Nephron (organoid): ENCODE results near the gene PPP1R12B.
"Not testable (repeated sequence)": the region's sequence is repeated elsewhere in the genome, so short reads cannot be mapped to it uniquely, and the experiment has no call there.

ENCODE experiments used
- H3K27ac Mint-ChIP-seq, 3 experiments: 2 replicates each; pipeline ENCODE4 v1.8.0; 2020; ENCODE audit warnings: mixed read lengths in 3 of 3, mild to moderate bottlenecking in 2 of 3, moderate library complexity in 1 of 3
- H3K27me3 Mint-ChIP-seq: 2 replicates; pipeline ENCODE4 v1.8.0; 2021; ENCODE audit warnings: low read depth, mild to moderate bottlenecking, moderate library complexity, mixed read lengths
- H3K36me3 Mint-ChIP-seq: 2 replicates; pipeline ENCODE4 v1.8.0; 2020; ENCODE audit warnings: low read depth, mixed read lengths
- H3K4me1 Mint-ChIP-seq: 2 replicates; pipeline ENCODE4 v1.8.0; 2020; ENCODE audit warnings: mixed read lengths
- H3K4me3 Mint-ChIP-seq, 3 experiments: 2 replicates each; pipeline ENCODE4 v1.8.0; 2020; ENCODE audit warnings: mild to moderate bottlenecking in 3 of 3, mixed read lengths in 3 of 3, moderate library complexity in 2 of 3
- H3K9me3 Mint-ChIP-seq: 2 replicates; pipeline ENCODE4 v1.8.0; 2020; ENCODE audit warnings: mixed read lengths
- TF ChIP-seq, protein P1 (sequence below), 3 experiments: fragments of 200-600 bp; sonication (generic); IDR thresholded peaks; one replicate each; pipeline ENCODE4 v1.5.0; 2021; ENCODE audit warnings: antibody characterized with exemption in 3 of 3; ENCODE audit not compliant: unreplicated experiment in 3 of 3

The PPP1R12B gene

DNA sequence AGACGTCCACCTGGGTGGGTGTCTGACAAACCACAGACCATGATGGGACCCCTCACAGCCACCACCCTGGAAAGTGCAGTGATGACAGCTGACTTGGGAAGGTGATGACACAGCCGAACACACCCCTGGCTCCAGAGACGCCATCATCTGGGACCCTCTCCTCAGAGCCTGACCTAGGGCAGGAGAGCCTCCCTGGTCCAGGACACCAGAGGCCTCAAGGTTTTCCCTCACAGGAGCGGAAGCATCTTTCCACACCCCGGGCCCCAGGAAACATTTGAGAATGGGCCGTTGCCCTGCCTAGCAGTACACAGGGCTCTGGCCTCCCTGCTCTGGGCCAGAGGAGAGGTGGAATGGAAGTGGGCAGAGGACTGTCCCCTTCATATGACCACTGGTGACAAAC, 282.0 kb downstream of the PPP1R12B start:
- peaks cover 30% of the 10 kb centered on the region for H3K27me3 Mint-ChIP-seq
- no peak overlapping the region for H3K4me3 Mint-ChIP-seq
- H3K4me1 Mint-ChIP-seq, result peaks cover 4% of the 10 kb centered on the region
- TF ChIP-seq, protein P1, sequence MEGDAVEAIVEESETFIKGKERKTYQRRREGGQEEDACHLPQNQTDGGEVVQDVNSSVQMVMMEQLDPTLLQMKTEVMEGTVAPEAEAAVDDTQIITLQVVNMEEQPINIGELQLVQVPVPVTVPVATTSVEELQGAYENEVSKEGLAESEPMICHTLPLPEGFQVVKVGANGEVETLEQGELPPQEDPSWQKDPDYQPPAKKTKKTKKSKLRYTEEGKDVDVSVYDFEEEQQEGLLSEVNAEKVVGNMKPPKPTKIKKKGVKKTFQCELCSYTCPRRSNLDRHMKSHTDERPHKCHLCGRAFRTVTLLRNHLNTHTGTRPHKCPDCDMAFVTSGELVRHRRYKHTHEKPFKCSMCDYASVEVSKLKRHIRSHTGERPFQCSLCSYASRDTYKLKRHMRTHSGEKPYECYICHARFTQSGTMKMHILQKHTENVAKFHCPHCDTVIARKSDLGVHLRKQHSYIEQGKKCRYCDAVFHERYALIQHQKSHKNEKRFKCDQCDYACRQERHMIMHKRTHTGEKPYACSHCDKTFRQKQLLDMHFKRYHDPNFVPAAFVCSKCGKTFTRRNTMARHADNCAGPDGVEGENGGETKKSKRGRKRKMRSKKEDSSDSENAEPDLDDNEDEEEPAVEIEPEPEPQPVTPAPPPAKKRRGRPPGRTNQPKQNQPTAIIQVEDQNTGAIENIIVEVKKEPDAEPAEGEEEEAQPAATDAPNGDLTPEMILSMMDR (IDR thresholded peaks at IDR 0.05; ENCODE audit: unreplicated experiment in 3 of 3), result no peak
- H3K27ac Mint-ChIP-seq, result no peak overlapping the region
- H3K36me3 Mint-ChIP-seq, result no peaks in the 10 kb centered on the region
- no peaks in the 10 kb centered on the region for H3K9me3 Mint-ChIP-seq

DNA sequence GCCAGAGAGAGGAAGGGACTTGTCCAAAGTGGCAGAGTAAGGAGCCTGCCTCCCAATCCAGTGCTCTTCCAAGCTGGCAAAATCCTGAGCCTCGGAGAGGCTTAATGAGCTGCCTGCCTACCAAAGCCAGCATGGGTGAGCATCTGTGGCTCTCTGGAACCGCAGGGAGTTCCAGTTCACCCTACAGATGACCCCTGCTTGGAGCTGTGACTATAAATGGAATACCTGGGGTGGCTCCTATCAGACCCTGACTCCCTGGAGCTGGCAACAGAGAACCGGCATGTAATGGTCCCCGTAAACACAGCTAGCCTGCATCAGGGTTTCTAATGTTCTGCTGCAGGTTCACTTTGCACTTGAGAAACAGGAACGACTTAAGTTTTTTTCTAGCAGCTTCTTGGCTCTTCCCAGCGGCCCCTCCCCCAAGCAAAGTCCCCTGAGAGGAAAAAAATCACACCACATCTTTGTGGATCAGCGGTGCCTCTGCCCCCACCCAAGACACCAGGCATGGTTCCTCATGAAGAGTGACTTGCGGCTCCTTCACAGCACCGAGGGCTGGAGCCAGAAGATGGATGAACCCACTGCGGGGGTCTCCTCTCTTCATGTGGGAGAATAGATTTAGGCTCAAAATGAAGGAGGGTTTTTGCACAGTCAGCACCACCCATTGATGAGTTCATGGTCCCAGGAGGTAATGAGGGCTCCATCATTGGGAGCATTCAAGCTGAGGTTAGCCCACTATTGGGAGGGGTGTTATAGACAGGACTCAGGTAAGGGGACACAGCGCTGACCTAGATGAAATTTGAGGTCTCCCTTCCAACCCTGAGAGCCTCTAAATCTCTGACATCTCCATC, 282.8 kb downstream of the PPP1R12B start:
- no peak overlapping the region for H3K27ac Mint-ChIP-seq
- no peaks in the 10 kb centered on the region for H3K9me3 Mint-ChIP-seq
- TF ChIP-seq, protein P1 (IDR thresholded peaks at IDR 0.05; ENCODE audit: unreplicated experiment in 3 of 3), result no peak
- H3K4me1 Mint-ChIP-seq, result peaks cover 4% of the 10 kb centered on the region
- no peak overlapping the region for H3K4me3 Mint-ChIP-seq
- peaks cover 34% of the 10 kb centered on the region for H3K27me3 Mint-ChIP-seq
- H3K36me3 Mint-ChIP-seq, result no peaks in the 10 kb centered on the region

DNA sequence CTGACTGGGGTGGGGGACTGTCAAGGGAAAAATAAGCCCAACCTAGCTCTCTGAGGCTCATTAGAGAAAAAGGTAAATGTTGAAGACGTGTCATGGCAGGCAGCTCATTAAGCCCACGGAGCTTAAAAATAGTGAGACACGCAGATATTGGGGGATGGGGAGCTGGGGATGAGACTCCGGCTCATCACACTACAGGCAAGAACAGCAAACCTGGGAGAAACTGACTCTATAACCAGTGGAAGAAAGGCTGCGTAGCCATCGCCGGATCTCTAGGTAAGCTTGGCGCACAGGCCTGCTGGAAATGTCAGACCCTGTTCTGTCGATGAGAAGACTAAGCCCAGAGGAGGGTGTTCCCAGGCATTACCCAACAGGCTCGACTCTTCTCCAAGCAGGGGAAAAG, 283.7 kb downstream of the PPP1R12B start:
- Mint-ChIP-seq H3K27ac (no peak overlapping the region), H3K9me3 (no peaks in the 10 kb centered on the region), H3K27me3 (peaks cover 34% of the 10 kb centered on the region), H3K4me3 (no peak overlapping the region), H3K4me1 (peaks cover 4% of the 10 kb centered on the region), H3K36me3 (no peaks in the 10 kb centered on the region)
- TF ChIP-seq, protein P1 (IDR thresholded peaks at IDR 0.05; ENCODE audit: unreplicated experiment in 3 of 3), result no peak

DNA sequence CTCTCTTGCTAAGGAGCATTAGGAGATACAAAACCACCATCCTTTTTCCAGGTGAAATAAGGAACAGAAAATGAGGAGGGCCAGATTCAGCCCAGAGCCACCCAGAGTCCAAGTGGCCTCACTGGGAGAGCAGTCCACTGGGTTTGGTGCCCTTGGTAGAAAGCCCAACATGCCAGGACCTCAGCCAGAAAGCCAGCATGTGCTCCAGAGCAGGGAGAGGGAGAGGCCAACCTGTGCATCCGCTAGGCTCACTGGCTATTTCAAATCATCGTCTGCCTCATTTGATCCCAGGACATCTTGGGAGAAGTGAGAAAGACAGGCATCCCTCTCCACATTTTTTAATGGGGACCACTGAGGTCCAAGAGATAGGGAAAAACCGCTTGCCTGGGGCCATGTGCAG, 287.7 kb downstream of the PPP1R12B start:
- Mint-ChIP-seq H3K4me1 (peaks cover 30% of the 10 kb centered on the region), H3K27me3 (peaks cover 42% of the 10 kb centered on the region)
- not testable (repeated sequence) for H3K9me3 Mint-ChIP-seq, H3K27ac Mint-ChIP-seq, H3K4me3 Mint-ChIP-seq, H3K36me3 Mint-ChIP-seq

DNA sequence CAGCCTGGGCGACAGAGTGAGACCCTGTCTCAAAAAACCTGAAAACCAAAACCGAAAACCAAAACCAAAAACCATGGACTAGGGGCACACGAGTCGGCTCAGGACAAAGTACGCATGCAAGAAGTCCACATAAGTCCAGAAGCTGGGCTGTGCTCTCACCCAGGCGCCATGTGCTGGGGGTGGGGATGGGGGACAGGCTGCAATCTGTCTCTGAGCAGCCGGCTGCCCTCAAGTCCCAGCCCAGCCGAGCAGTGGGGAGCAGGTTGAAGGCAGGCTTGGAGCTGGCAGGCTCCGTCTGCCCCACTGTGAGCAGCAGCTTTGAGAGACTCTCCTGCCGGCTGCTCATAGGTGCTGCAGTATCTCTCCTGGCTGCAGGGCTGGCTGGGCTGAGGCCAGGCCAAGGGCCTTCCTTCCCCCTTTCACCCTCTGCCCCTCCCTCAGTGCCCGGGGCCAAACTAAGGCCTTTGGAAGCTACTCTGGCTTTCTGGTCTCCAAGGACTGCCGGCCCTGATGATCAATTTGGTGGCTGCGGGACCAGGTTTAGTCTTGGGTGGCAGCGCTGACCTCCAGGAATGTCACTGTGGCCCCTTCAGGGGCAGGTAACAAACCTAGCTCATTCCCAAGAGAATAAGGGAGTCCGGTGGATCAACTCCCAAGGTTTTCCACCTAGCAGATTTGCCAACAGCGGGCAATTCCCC, 289.0 kb downstream of the PPP1R12B start:
- not testable (repeated sequence) for H3K36me3 Mint-ChIP-seq, H3K9me3 Mint-ChIP-seq, H3K4me3 Mint-ChIP-seq
- peak overlapping the region in 1 of 3 experiments; percentile 37 for H3K27ac Mint-ChIP-seq
- peaks cover 50% of the 10 kb centered on the region for H3K27me3 Mint-ChIP-seq
- H3K4me1 Mint-ChIP-seq, result peaks cover 35% of the 10 kb centered on the region

DNA sequence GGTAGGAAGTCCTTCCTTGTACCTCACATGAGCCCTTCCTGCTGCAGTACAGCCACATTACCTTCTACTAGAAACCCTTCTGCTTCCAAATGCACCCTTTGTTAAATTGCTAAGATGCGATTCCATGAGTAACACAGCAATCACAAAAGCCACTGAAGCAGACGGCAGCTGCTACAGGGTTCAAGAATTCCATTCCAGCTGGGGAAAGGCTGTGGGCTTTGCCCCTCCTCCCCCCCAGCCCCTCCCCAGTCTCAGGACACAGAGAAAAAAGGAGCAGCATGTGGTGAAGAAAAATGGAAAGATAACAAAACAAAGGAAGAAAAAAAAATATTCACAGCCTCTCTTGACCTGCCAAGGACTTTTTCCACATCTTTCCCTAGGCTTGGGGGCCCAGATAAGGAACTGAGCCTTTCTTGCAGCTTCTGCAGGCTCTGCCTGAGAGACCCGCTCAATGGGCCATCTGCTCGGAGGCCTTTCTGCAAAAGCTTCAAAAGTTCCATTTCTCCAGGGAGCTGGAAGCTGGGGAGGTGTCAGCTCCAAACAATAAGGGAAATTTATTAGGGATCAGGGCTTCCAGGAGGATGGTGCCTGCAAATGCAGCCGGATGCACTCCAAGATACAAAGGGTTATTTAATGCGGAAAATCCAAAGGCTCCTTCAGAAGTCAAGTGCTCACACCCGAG, 289.7 kb downstream of the PPP1R12B start:
- H3K27ac Mint-ChIP-seq, result peak overlapping the region; percentile 37 to 69 (median 59)
- TF ChIP-seq, protein P1 (IDR thresholded peaks at IDR 0.05; ENCODE audit: unreplicated experiment in 3 of 3), result no peak
- peaks cover 35% of the 10 kb centered on the region for H3K4me1 Mint-ChIP-seq
- no peaks in the 10 kb centered on the region for H3K36me3 Mint-ChIP-seq
- peaks cover 51% of the 10 kb centered on the region for H3K27me3 Mint-ChIP-seq
- peak overlapping the region in 2 of 3 experiments; percentile 1 to 6 for H3K4me3 Mint-ChIP-seq
- H3K9me3 Mint-ChIP-seq, result no peaks in the 10 kb centered on the region

DNA sequence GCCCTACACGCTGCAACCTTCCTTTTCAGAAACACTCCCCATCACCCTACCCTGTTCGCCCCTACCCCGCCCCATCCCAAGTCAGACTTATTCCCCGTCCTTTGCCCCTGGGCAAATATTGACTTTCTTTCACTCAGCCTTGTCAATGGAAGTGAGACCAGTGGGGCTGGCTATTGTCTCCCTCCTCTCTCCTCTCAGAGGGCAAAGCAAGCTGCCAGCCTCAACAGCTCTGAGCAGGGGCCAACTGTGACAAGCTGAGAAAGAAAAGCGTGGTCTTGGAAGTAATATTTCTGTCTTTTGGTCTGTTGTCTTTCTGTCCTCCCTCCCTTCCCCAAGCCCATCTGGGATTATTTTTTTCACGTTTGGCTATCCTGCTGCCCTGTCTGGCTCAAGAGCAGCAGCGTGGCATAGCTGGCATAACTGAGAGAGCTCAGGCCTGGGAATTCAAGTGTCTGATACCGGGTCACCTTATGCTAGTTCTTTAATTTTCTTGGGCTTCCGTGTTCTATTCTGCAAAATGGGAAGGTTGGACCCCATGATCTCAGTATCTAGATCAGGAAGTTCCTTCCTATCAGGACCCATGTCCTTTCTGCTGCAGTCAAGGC, 290.3 kb downstream of the PPP1R12B start:
- peaks cover 51% of the 10 kb centered on the region for H3K27me3 Mint-ChIP-seq
- not testable (repeated sequence) for H3K4me3 Mint-ChIP-seq, H3K9me3 Mint-ChIP-seq, H3K36me3 Mint-ChIP-seq
- peaks cover 35% of the 10 kb centered on the region for H3K4me1 Mint-ChIP-seq
- H3K27ac Mint-ChIP-seq, result peak overlapping the region in 2 of 3 experiments; percentile 37 to 69
